ENCODE data around the gene F8A1. TPM values are rescaled to one million over a fixed set of nuclear protein-coding genes. Genes with fewer than 3 reads are reported as not detected.
"Not testable (repeated sequence)": the region's sequence is repeated elsewhere in the genome, so short reads cannot be mapped to it uniquely, and the experiment has no call there.

The F8A1 gene
- polyA plus RNA-seq, 3 donors: 11.9 to 23.4 (median 15.5) TPM

- peak; percentile 76 for DNase-seq
These were observed 31.9 kb downstream of the F8A1 start for GRCh38 chrX:154918060-154918483.

DNA sequence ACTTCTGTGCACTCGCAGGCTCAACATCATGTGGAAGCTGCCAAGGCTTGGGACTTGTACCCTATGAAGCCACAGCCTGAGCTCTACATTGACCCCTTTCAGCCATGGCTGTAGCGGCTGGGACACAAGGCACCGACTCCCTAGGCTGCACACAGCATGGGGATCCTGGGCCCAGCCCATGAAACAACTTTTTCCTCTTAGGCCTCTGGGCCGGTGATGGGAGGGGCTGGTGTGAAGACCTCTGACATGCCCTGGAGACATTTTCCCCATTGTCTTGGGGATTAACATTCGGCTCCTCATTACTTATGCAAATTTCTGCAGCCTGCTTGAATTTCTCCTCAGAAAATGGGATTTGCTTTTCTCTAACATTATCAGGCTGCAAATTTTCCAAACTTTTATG lies 38.6 kb downstream of the F8A1 start:
- not testable (repeated sequence) for DNase-seq

Other genes with a start within 250 kb of the F8A1 start
- gene CTAG2, start 232.8 kb upstream of the F8A1 start, polyA plus RNA-seq (ENCODE audit: insufficient read length in 3 of 3): not detected
- gene GAB3, start 135.3 kb upstream of the F8A1 start, polyA plus RNA-seq (ENCODE audit: insufficient read length in 3 of 3): 1 to 10 TPM; 2.1 to 2.3 (median 2.2) TPM
- 10 to 100 TPM; 59.8 to 75.2 (median 60.3) TPM for gene DKC1, start 123.5 kb upstream of the F8A1 start, polyA plus RNA-seq (ENCODE audit: insufficient read length in 3 of 3)
- 10 to 100 TPM; 31.6 to 42.2 (median 36.2) TPM for gene MPP1, start 80.9 kb upstream of the F8A1 start, polyA plus RNA-seq (ENCODE audit: insufficient read length in 3 of 3)
- not detected for gene SMIM9, start 51.7 kb upstream of the F8A1 start, polyA plus RNA-seq (ENCODE audit: insufficient read length in 3 of 3)
- gene F8, start 136.4 kb downstream of the F8A1 start, polyA plus RNA-seq (ENCODE audit: insufficient read length in 3 of 3): 10 to 100 TPM; 12.0 to 14.2 (median 13.3) TPM
- 100 to 1,000 TPM; 100 to 121 (median 110) TPM for gene FUNDC2, start 140.5 kb downstream of the F8A1 start, polyA plus RNA-seq (ENCODE audit: insufficient read length in 3 of 3)
- gene CMC4, start 184.8 kb downstream of the F8A1 start, polyA plus RNA-seq (ENCODE audit: insufficient read length in 3 of 3): 1 to 10 TPM; 7.1 to 9.7 (median 8.0) TPM
- gene MTCP1, start 184.8 kb downstream of the F8A1 start, polyA plus RNA-seq (ENCODE audit: insufficient read length in 3 of 3): 10 to 100 TPM; 17.9 to 21.2 (median 18.2) TPM
- gene BRCC3, start 185.2 kb downstream of the F8A1 start, polyA plus RNA-seq (ENCODE audit: insufficient read length in 3 of 3): 10 to 100 TPM; 23.8 to 29.5 (median 25.7) TPM

Measured in renal pelvis (tissue), 4 donors.